Activated CD4-positive, alpha-beta T cell treated with anti-CD3 and anti-CD28 coated beads for 48 hours (primary cell): Measurements from ENCODE around the gene IFT27.
"Not testable (repeated sequence)": the region's sequence is repeated elsewhere in the genome, so short reads cannot be mapped to it uniquely, and the experiment has no call there.

Experiments
- DNase-seq: peaks from one replicate; pipeline ENCODE4 v3.0.0-alpha.2; 2020

Gene IFT27

GRCh38 chr22:36764641-36765040, 11.3 kb downstream of the IFT27 start:
- DNase-seq = no peak

GRCh38 chr22:36764060-36764459, 11.9 kb downstream of the IFT27 start:
- DNase-seq = no peak

GRCh38 chr22:36763576-36763975, 12.3 kb downstream of the IFT27 start:
- DNase-seq = no peak

GRCh38 chr22:36762687-36763260, 13.1 kb downstream of the IFT27 start:
- DNase-seq = no peak

GRCh38 chr22:36761553-36762240, 14.2 kb downstream of the IFT27 start:
- DNase-seq = no peak

GRCh38 chr22:36760786-36761185, 15.1 kb downstream of the IFT27 start:
- DNase-seq = no peak

GRCh38 chr22:36759481-36760159, 16.3 kb downstream of the IFT27 start:
- DNase-seq = no peak

GRCh38 chr22:36758792-36759271, 17.1 kb downstream of the IFT27 start:
- DNase-seq = no peak

- peak; percentile 83 for DNase-seq
Measured at GRCh38 chr22:36757668-36758211, 18.2 kb downstream of the IFT27 start.

- DNase-seq = no peak
Measured at GRCh38 chr22:36756746-36757655, 18.9 kb downstream of the IFT27 start.

GRCh38 chr22:36756031-36756430, 19.9 kb downstream of the IFT27 start:
- DNase-seq = no peak

- DNase-seq = no peak
Measured at GRCh38 chr22:36755316-36755715, 20.6 kb downstream of the IFT27 start.

- DNase-seq = not testable (repeated sequence)
Measured at GRCh38 chr22:36754881-36755280, 21.0 kb downstream of the IFT27 start.

GRCh38 chr22:36753916-36754315, 22.0 kb downstream of the IFT27 start:
- no peak for DNase-seq

GRCh38 chr22:36753120-36753802, 22.7 kb downstream of the IFT27 start:
- no peak for DNase-seq

- DNase-seq = no peak
Measured at GRCh38 chr22:36746375-36746970, 29.4 kb downstream of the IFT27 start.

GRCh38 chr22:36745301-36745995, 30.5 kb downstream of the IFT27 start:
- DNase-seq = no peak

GRCh38 chr22:36744791-36745190, 31.1 kb downstream of the IFT27 start:
- no peak for DNase-seq

GRCh38 chr22:36744413-36744765, 31.5 kb downstream of the IFT27 start:
- DNase-seq = no peak

- no peak for DNase-seq
Measured at GRCh38 chr22:36743591-36744412, 32.1 kb downstream of the IFT27 start.
